Left hindlimb (tissue), 1 donor: ENCODE results near the gene KIF26A.

Experiments
- DNase-seq: peaks from one replicate; pipeline ENCODE4 v3.0.0-alpha.2; 2018

The KIF26A gene

DNA sequence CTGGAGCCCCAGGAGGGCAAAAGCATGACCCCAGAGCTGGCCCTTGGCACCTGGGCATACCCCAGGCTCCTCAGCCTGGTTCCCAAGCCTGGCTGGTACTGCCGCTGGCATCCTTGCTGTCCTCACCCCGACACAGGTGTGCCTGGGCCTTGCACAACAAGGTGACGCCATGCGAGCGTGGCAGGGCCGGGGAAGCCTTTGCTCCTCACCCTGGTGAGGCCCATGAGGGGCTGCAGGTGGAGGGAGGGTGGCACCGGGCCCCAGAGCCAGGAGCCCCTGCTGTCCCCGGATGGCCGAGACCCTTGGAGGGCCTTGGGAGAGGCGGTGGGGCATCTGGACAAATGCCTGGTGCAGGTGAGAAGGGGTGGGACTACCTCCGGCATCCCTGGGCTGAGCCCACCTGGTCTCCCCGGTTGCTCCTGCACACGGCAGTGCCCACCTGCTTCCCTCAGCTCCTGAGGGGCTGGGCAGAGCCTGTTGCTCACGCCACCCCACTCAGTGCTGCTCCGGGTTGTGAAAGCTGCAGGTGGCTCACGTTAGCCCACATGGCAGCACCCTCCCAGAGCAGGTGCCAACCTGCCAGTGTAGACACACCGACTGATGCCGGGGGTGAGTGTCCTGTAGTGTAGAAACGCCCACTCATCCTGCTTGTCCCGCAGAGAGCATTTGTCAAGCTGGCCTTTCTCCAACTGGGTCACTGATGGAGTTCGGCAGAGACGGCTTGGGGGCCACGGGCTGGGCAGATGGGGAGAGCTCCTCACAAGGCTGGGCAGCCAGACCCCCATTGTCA lies 24.6 kb upstream of the KIF26A start:
- no peak for DNase-seq

DNA sequence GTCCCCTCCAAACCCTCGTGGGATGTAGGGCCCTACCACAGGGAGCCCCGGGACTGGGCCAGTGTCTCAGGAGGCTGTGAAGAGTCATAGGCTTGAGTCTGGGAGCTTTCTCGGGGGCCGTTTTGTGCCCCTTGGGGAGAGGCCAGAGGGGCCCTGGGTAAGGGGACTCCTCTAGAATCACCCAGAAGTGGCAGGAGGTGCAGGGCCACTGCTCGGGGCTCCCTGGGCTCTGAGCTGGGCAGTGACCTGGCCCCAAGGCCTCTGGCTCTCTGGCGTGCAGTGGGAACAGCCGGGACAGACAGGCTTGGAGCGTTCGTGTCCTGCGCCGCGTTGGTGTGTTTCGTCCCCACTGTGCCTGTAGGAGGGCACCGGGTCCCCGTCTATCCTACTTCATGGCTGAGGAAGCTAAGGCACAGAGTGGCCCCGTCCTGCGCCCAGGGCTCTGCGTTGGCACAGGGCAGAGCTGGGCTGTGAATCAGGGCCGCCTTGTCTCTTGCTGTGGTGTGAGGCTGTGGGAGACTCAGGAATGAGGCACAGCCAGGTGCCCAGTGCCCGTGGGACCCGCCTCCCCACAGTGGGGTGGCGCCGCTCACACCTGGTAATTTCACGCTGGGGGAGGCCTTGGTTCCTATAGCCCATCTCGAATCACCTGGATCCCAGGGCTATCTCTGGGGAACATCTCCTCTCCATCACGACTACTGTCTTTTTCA lies 23.8 kb upstream of the KIF26A start:
- DNase-seq = peak; percentile 9

DNA sequence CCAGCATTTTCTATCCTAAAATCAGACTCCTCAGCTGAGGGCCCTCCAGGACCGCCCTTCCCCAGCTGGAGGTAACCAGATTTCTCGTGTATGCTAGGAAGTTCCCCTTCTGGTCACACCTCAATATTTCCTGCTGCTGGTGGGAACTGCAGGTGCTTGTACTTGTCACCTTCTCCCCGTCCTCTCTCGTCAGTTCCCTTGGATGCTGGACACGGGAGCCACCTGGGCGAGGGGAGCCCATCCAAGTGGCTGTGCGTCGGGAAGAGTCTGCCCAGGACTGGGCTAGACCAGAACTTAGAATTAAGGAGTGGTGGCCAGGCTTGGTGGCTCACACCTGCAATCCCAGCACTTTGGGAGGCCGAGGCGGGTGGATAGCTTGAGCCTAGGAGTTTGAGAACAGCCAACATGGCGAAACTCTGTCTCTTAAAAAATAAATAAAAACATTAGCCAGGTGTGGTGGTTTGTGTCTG lies 23.2 kb upstream of the KIF26A start:
- DNase-seq = peak; percentile 13

DNA sequence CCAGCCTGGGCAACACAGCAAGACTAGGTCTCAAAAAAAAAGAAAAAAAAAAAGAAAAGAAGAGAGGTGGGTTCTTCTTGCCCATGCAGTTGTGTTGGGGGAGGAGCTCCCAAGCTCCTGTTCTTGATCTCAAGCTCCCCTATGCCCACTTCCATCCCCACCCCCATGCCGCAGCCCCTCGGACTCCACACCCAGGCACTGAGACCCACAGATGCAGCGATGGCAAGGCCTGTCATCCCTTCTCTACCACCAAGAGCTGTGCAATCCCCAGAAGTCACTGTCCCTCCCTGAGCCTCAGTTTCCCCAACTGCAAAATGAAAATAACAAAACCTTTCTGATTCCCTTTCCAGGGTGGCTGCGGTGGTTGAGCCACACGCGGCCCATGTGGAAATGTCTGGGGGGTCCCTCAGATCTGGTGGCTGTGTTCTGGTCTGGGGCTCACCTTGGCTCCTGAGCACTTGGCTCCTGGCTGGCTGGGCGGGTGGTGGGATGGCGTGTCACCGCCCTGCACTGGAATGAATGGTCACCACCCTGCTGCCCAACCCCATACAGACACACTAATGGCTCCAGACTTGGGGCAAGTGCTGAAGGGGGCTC lies 22.6 kb upstream of the KIF26A start:
- DNase-seq = no peak

DNA sequence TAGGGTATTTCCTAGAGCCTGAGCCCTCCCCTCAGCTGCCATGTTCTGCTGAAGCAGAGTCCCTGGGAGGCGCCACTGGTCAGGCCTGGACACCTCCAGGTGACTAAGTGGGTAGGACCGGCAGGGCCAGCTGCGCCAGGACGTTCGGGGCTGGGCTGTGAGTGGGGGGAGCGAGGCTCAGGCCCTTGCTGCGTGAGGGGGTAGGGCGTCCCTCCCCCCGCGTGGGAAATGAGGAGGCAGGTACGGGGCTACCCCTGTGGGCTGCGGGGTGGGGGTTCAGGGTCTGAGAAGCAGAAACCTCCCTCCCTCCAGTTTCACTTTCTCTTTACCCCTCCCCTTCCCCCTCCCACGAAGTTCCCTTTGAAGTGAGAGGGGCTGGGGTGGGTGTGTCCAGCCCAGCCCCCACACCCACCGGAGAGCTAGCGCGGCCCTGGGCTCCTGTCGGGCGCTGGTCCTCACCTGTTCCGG lies 22.1 kb upstream of the KIF26A start:
- peak; percentile 12 for DNase-seq

DNA sequence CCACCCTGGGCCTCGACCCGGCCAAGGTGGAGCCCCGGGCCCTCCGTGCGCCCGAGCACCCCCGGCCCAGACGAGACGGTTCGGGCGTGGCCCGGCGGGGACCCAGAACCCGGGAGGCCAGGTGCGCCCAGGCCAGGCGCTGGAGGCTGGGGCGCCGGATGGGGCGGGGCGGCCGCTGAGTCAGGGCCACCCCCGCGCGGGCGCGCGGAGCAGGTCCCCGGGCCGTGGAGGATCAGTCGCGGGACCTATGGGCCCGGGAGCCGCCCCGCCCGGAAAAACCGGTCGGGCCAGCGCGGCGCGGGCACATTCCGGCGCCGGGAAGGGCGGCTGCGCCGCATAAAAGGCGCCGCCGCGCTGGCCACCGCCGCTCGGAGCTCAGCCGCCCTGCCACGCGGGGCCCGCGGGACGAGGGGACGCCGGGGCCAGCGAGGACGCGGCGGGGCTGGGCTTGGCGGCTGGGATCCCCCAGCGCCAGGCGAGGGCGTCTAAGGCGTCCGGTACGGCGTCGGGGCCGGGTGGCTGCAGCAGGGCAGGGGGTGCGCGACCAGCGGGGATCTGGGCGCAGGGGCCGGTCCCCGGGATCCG lies 21.5 kb upstream of the KIF26A start:
- DNase-seq = peak; percentile 10

DNA sequence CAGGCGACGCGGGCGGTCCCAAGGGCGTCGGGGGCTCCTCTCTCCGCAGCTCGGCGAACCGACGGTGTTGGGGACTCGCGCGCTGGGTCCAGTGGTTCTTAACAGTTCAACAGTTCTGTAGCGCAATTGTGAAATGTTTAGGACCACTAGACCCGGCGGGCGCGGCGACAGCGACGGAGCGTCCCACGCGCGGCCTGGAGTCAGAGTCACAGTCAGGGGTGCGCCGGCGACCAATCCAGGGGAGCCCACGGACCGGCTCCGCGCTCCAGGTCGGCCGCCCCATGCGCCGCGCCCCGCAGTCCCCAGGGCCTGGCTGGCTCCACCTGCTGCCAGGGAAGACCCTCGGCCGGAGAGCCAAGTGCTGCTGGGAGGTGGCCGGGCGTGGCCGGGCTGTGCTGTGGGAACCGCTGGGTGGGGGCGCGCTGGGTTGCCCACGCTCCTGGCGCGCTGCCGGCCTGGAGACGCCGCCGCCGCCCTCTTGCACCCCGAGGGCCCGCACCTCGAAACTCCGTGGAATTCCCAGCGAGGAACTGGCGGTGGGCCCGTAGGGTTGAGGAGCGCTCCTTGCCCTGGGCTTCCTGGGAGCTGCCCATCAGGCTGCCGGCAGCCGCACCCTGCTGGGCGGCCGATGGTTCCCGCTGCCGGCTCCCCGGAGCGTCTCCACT lies 20.9 kb upstream of the KIF26A start:
- peak; percentile 27 for DNase-seq

DNA sequence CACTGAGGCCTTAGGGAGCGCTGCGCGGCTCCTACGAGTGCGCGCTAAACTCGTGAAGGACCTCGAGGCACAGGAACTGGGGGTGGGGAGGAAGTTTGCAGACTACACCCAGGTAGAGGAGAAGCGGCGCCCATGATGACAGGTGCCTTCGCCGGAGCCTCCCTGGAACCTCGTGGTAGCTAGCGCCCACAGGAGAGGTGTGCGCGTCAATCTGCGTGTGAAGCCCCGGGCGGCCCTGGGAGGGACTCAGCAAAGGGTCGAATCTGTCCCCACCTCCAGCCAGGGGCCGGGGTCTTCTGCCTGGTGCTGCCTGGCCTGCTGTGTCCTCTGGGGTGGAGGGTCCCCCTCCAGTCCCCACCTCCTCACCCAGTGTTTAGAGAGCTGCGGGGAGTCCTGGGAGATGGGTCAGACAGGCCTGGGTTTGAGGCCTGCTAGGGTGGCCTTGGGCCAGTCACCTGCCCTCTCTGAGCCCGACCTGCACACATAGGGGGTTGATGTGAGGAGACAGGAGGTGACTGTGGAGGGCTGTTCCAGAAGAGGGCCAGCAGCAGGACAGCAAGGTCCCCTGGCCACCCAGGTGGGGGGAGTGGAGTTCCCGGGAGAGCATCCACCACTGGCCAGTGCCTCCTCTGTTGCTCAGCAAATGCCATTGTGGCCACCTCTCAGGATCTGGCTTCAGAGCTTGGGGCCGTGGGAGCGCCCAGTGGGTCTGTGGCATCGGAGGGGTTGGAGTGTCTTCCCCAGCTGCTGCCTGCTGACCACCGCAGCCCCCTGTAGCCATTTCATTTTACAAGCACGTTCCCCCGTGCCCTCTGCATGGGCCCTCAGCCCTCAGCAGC lies 20.2 kb upstream of the KIF26A start:
- peak; percentile 18 for DNase-seq

DNA sequence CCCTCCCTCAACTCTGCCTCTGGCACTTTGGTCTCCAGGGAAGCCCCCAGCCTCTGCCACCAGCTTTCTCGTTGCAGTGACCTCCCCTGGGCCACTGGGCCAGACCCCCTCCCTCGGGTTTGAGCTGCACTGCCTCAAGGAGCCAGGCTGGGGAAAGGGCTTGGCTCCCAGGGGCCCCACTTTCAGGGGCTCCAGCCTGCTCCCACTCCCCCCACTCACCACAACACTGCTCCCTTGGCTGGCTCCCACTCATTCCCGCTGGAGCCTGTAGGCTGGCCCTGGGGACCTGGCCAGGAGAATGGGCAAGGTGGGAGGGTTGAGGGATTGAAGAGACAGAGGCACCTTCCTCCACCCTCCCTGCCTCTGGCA lies 19.3 kb upstream of the KIF26A start:
- DNase-seq = peak; percentile 10

DNA sequence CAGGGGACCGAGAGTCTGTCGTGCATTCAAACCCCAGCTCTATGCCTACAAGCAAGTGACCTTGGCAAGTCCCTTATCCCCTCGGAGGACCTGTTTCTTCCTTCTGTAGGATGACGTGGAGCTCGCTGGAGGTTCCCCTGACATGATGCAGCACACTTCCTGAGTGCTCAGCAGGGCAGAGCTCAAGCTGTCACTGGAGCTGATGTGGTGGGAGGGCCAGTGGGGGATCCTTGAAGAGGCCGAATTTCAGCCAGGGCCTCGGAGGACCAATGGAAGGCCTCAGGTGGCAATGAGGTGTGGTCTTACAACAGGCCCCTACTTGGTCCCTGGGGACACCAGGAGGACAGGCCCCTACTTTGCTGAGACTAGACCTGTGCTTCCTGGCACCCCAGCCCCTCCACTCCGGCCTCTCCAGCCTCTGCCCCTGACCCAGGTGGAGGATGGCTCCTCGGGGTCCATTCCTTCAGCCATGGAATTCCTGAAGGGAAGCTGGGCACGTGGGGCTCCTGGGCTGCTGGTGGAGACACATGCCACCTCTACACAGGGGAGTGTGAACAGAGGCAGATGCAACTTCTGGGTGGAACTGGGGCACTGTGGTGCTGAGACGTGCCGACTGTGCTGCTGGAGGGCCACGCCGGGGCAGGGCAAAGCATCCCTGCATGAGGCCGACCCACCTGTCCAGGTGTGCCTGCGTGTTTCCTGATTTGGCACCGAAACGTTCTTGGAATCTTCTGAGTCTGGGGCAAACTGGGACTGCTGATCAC lies 18.7 kb upstream of the KIF26A start:
- peak; percentile 8 for DNase-seq

DNA sequence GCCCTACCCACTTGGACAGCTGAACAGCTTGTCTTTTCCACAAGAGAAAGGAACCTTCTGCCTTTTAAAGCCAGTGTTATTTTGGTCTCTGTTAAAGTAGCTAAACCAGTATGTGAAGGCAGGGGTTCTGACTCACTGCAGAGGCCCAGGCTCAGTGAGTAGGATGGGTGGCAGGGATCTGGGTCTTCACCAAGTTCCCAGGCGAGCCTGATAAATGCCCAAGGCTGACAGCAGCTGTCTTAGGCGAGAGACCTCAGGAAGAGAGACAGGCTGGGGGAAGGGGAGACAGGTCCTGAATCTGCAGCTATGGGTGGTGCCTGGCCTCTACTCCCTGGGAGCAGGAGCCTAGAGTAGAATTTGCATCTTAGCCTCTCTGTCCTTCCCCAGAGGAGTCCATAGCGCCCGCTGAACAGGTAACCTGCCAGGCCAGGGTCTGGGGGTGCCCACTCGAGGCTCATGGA lies 18.1 kb upstream of the KIF26A start:
- peak; percentile 19 for DNase-seq

DNA sequence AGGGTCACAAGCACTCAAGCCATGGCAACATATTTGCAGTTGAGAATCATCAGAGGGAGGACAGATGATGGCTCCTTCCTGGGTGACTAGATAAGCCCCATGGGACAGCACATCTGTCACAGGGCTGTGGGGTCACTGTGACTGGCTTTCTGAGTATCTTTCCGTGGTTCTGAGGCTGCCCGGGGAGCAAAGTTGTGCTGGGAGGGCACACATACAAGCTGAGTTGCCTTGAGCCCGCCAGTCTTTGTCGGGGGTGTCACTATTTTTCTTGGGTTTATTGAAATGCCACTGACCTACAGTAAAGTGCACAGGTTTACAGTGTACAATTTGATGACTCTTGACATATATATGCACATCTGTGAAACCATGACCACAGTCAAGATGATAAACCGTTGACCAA lies 17.2 kb upstream of the KIF26A start:
- DNase-seq = no peak

DNA sequence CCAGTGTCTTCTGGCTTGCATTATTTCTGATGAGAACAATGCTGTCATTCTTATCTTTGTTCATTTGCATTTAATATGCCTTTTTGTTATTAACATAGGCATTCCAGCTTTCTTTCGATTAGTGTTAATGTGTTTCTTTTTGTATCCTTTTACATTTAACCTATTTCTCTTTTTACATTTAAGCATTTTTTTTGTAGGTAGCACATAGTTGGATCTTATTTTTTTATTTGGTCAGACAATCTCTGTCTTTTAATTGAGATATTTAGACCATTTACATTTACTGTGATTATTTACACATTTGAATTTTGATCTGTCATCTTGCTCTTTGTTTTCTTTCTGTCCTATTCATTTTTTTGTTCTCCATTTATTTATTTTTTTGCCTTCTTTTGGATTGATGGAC lies 14.5 kb upstream of the KIF26A start:
- no peak for DNase-seq

DNA sequence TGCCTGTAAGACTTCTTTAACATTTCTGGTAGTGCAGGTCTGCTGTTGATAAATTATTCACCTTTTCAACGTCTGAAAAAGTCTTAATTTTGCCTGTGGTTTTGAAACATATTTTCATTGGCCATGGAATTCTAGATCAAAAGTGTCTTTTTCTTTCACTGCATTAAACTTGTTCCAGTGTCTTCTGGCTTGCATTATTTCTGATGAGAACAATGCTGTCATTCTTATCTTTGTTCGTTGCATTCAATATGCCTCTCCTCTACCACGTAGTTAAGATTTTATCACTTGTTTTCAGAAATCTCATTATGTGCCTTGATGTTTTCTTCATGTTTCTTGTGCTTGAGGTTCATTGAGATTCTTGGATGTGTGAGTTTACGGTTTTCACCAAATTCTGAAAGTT lies 13.4 kb upstream of the KIF26A start:
- DNase-seq = no peak

DNA sequence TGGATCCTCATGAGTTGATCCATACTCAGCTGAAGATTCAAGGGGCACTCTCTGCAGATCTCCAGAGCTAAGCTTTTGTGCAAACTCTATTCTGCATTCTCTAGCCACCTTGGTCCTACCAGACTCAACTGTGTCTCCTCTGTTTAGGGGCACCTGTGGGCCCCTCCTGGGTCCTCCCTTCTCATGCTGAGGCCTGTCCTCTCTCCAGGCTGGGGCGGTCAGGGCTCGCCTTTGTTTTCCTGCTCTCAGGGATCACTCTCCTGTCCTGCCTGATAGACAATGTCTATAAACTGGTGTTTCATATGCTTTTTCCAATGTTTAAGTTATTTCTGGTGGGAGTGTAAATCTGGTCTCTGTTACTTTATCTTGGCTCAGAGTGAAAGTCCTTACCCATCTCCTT lies 11.6 kb upstream of the KIF26A start:
- DNase-seq = no peak

DNA sequence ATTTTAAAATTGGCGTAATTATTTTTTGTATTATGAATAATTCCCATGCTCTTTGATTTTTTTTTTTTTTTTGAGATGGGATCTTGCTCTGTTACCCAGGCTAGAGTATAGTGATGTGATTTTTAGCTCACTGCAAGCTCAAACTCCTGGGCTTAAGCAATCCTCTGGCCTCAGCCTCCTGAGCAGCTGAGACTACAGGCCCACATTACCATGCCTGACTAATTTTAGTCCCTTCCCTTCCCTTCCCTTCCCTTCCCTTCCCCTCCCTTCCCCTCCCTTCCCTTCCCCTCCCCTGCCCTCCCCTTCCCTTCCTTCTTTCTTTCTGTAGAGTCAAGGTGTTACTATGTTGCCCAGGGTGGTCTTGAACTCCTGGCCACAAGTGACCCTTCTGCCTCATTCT lies 9.4 kb upstream of the KIF26A start:
- no peak for DNase-seq

DNA sequence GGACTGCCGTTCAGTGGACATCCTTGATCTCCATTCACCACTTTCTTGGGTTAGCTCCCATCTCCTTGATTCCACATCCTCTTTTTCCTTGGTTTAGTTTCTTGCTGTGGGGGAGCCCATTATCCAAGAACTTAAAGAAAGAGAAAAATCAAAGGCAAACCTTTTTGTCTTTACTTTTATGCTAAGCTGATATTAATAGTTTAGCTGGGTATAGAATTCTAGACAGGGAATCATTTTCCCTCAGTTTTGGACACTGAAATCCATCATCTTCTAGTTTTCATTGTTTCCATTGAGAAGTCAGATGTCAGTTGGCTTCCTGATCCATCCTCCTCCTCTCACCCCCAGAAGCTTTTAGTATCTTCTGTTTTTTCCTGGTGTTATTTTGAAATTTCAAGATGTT lies 8.8 kb upstream of the KIF26A start:
- no peak for DNase-seq

DNA sequence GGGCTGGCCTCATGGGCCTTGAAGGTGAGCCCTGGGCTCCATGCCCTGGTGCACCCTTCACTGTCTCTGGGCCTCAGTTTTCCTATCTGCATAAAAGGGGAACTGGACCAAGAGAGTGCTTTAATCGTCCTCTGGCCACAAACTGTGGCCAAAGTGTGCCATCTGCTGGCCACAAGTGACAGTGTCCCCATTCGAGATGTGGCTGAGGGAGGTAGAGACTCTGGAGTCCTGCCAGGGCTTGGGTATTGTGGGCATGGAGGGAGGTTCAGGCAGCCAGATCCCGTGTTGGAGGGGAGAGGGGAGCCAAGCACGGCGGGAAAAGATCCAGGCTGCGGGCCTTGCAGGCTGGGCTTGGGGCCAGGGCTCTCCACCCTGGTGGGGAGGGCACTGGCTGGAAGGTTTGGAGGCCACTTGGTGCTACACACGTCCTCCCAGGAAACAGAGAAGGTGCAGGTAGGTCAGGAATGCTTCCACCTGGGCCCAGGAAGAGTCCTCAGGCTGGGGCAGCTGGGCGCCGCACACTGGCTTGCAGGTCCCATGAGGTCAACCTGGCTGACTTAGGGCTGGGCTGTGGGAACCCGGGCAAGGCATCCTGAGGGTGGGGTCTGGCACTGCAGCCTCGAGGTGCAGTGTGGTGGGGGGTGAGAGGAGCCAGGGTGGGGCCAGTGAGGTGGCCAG lies 7.3 kb upstream of the KIF26A start:
- DNase-seq = peak; percentile 47

DNA sequence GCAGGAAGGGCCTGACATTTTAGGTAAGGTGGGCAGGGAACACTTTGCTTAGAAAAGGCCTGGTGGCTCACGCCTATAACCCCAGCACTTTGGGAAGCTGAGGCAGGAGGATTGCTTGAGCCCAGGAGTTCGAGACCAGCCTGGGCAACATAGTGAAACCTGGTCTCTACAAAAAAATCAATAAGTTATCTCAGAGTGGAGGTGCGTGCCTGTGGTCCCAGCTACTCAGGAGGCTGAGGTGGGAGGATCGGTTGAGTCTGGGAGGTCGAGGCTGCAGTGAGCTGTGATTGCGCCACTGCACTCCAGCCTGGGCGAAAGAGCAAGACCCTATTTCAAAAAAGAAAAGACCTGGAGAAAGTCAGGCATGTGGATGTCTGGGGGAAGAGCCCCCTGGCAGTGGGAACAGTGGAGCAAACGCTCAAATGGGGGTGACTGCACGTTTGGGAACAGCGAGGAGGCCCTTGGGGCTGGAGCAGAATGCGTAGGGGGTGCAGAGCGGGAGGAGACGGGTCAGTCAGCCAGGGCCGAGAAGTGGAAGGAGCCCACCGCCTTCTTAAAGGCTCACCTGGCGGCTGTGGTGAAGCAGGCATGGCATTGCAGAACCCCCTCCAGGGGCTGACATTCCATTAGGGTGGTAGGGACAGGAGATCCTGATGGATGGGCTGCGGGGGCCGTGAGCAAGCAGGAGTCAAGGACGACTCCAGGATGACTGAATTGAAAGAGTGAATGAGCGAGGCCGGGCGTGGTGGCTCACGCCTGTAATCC lies 6.2 kb upstream of the KIF26A start:
- DNase-seq = peak; percentile 16

DNA sequence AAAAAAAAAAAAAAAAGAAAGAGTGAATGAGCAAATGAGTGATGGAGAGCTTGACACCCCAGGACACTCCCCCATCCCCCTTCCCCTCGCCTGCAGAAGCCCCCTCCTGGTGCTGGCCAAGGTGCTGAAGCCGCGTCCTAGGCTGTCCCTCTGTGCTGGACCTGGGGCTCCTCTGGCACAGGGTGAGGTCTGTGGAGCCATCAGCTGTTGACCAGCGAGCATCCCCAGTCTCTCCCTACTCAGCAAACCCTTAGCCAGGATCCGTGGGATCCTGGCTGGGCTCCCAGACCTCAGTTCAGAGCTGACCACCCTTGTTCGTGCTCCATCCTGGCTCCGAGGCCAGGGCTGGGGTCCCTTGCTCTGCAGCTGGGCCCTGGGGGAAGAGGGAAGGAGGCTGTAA lies 5.4 kb upstream of the KIF26A start:
- DNase-seq = peak; percentile 23
